ENCODE data around the gene TEX264. TPM values are rescaled to one million over a fixed set of nuclear protein-coding genes. Genes with fewer than 3 reads are reported as not detected.

TEX264 gene
- polyA plus RNA-seq, 1 donor from 2014 or later = 35.4 TPM

DNA sequence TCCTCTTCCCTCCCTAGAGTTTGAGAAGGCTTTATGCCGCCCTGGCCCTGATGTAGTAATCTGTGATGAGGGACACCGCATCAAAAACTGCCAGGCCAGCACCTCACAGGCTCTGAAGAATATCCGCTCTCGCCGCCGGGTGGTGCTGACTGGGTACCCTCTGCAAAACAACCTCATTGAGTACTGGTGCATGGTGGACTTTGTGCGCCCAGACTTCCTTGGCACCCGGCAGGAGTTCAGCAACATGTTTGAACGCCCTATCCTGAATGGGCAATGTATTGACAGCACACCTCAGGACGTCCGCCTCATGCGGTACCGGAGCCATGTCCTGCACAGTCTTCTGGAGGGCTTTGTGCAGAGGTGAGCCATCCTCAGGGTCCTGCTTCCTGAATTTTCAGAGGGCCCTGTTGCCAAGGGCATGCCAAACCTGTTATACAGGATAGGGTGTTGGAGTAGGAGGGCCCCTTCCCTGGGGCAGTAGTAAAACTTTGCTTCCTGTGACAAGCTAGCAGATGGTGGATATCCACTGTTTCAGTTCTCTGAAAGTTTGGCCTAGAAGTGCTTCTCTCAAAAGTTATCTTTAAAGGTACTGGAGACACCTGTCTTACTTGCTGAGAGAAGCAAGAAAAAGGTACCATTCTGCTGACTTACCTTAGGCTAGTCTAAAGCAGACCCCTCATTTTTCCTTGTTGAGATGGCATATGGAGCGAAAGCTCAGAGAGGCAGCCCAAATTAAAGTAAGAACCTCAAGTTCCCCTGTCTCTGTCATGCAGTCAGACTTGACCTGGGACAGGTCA, 33.7 kb upstream of the TEX264 start:
- no peaks in the 10 kb centered on the region for H3K79me2 ChIP-seq (replicated peaks; ENCODE audit: insufficient read depth, low read length)
- no peak overlapping the region for H3K27ac ChIP-seq (ENCODE audit: low read length)
- H3K27me3 ChIP-seq (ENCODE audit: insufficient read depth, low read depth, low read length) = no peaks in the 10 kb centered on the region
- no peak overlapping the region for H3K9ac ChIP-seq (ENCODE audit: low read length)
- H3F3A ChIP-seq (ENCODE audit: insufficient read depth, low read length, poor library complexity, severe bottlenecking) = no peaks in the 10 kb centered on the region
- H3K9me3 ChIP-seq (ENCODE audit: low read length) = no peaks in the 10 kb centered on the region
- no peaks in the 10 kb centered on the region for H4K20me1 ChIP-seq (ENCODE audit: insufficient read depth)
- peaks cover 6% of the 10 kb centered on the region for H3K36me3 ChIP-seq (ENCODE audit: insufficient read depth, low read length)
- no peaks in the 10 kb centered on the region for H3K9me2 ChIP-seq (ENCODE audit: insufficient read depth, low read length)
- H2AFZ ChIP-seq (ENCODE audit: low read depth, low read length) = no peak overlapping the region
- no peak overlapping the region for H3K4me2 ChIP-seq (ENCODE audit: low read length)
- TF ChIP-seq EZH2 (IDR thresholded peaks at IDR 0.05; ENCODE audit: borderline replicate concordance, insufficient read depth, low read length, poor library complexity, severe bottlenecking) = no peak
- TF ChIP-seq TAF1 (IDR thresholded peaks at IDR 0.05; ENCODE audit: low read depth) = no peak
- no peak for TF ChIP-seq MXI1 (conservative IDR thresholded peaks at IDR 0.05; ENCODE audit: poor library complexity, severe bottlenecking)
- TF ChIP-seq, protein P1, sequence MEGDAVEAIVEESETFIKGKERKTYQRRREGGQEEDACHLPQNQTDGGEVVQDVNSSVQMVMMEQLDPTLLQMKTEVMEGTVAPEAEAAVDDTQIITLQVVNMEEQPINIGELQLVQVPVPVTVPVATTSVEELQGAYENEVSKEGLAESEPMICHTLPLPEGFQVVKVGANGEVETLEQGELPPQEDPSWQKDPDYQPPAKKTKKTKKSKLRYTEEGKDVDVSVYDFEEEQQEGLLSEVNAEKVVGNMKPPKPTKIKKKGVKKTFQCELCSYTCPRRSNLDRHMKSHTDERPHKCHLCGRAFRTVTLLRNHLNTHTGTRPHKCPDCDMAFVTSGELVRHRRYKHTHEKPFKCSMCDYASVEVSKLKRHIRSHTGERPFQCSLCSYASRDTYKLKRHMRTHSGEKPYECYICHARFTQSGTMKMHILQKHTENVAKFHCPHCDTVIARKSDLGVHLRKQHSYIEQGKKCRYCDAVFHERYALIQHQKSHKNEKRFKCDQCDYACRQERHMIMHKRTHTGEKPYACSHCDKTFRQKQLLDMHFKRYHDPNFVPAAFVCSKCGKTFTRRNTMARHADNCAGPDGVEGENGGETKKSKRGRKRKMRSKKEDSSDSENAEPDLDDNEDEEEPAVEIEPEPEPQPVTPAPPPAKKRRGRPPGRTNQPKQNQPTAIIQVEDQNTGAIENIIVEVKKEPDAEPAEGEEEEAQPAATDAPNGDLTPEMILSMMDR (IDR thresholded peaks at IDR 0.05; ENCODE audit: poor library complexity, severe bottlenecking) = no peak
- TF ChIP-seq SMC3 (conservative IDR thresholded peaks at IDR 0.05; ENCODE audit: poor library complexity) = no peak
- TF ChIP-seq REST (IDR thresholded peaks at IDR 0.05; ENCODE audit: borderline replicate concordance) = no peak
- no peak for TF ChIP-seq RAD21 (conservative IDR thresholded peaks at IDR 0.05)
- TF ChIP-seq EP300 (conservative IDR thresholded peaks at IDR 0.05; ENCODE audit: poor library complexity, severe bottlenecking) = no peak
- TF ChIP-seq POLR2AphosphoS5 (IDR thresholded peaks at IDR 0.05) = no peak
- H3K4me3 ChIP-seq (ENCODE audit: low read length) = no peak overlapping the region

DNA sequence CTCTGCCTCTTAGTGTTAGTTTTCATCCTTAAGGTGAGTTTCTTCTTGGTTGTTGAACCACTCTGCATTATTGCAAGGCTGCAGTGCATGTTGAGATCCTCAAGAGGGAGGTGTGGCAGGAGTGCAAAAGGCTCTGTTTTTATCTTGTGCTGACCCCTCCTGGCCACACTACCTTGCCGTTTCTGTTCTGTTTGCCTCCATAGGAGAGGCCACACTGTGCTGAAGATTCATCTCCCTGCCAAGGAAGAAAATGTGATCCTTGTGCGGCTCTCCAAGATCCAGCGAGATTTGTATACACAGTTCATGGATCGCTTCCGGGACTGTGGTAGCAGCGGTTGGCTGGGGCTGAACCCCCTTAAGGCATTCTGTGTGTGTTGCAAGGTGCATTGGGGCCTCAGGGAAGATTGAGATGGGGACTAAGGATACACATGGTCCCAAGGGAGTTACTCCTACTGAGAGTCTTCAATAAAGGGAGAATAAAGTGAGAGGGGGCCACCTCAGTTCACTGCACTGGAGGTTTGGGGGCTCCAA, 33.0 kb upstream of the TEX264 start:
- Histone ChIP-seq H3K79me2 (replicated peaks; ENCODE audit: insufficient read depth, low read length) (no peaks in the 10 kb centered on the region), H3K4me2 (ENCODE audit: low read length) (no peak overlapping the region), H4K20me1 (ENCODE audit: insufficient read depth) (no peaks in the 10 kb centered on the region), H2AFZ (ENCODE audit: low read depth, low read length) (no peak overlapping the region), H3K9me3 (ENCODE audit: low read length) (no peaks in the 10 kb centered on the region), H3K4me3 (ENCODE audit: low read length) (no peak overlapping the region), H3K27ac (ENCODE audit: low read length) (no peak overlapping the region), H3K27me3 (ENCODE audit: insufficient read depth, low read depth, low read length) (no peaks in the 10 kb centered on the region), H3K36me3 (ENCODE audit: insufficient read depth, low read length) (peaks cover 6% of the 10 kb centered on the region), H3K9me2 (ENCODE audit: insufficient read depth, low read length) (no peaks in the 10 kb centered on the region), H3K9ac (ENCODE audit: low read length) (no peak overlapping the region), H3F3A (ENCODE audit: insufficient read depth, low read length, poor library complexity, severe bottlenecking) (no peaks in the 10 kb centered on the region)
- no peak for TF ChIP-seq TAF1 (IDR thresholded peaks at IDR 0.05; ENCODE audit: low read depth)
- TF ChIP-seq POLR2AphosphoS5 (IDR thresholded peaks at IDR 0.05) = no peak
- TF ChIP-seq REST (IDR thresholded peaks at IDR 0.05; ENCODE audit: borderline replicate concordance) = no peak
- TF ChIP-seq, protein P1 (IDR thresholded peaks at IDR 0.05; ENCODE audit: poor library complexity, severe bottlenecking) = peak; percentile 60
- TF ChIP-seq SMC3 (conservative IDR thresholded peaks at IDR 0.05; ENCODE audit: poor library complexity) = peak; percentile 57
- no peak for TF ChIP-seq EZH2 (IDR thresholded peaks at IDR 0.05; ENCODE audit: borderline replicate concordance, insufficient read depth, low read length, poor library complexity, severe bottlenecking)
- TF ChIP-seq MXI1 (conservative IDR thresholded peaks at IDR 0.05; ENCODE audit: poor library complexity, severe bottlenecking) = no peak
- peak; percentile 33 for TF ChIP-seq RAD21 (conservative IDR thresholded peaks at IDR 0.05)
- TF ChIP-seq EP300 (conservative IDR thresholded peaks at IDR 0.05; ENCODE audit: poor library complexity, severe bottlenecking) = no peak
